Measurements from ENCODE around the gene RUFY2.
A peak's percentile ranks its signal among the peaks of the same experiment; 100 is the strongest.

Gene RUFY2

DNA sequence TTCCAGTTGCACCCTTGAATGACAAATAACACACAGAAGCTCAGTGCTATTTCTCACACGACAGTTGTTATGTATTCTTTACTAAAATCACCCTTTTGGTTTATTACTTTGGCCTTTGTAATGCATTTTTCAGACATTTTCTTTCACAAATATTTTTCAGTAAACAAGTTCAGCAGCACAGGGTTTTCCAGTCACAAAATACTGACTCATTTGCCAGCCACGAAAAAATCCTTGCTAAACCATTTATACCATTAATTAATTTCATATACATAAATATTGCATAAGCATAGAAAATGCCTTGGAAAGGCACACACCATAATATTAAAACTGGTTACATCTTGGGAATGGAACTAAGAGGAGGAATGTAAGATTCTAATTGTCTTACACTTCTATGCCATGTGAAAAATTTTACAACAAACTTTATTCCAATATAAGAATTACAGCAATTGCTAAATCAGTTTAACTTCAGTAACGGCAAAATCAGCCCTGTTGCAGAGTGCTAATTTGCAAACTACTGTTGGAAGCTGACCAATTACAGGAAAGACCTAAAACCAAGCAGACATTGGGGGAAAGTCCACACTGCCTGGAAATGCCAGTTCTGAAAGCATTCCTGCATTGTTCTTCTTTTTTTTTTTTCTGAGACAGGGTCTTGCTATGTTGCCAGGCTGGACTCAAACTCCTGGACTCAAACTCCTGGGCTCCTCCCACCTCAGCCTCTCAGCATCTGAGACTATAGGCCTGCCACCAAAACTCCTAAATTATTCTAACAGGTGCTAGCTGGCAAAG is 42.8 kb downstream of the RUFY2 start:
- DNase-seq (ENCODE audit: low read depth in 2 of 2): no peak

DNA sequence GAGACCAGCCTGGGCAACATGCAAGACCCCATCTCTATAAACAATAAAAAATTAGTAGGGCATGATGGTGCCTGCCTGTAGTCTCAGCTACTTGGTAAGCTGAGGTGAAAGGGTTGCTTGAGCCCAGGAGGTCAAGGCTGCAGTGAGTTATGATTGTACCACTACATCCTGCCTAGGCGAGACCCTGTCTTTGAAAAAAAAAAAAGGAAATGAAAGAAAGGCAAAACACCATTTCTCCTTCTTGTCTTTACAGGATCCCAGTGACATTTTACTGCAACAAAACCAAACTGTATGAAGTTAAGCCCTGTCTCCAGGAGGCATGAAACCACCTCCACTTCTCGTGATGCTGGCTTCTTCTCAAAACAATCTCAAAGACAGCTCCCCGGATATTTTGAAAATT is 44.5 kb downstream of the RUFY2 start:
- no peak for DNase-seq (ENCODE audit: low read depth in 2 of 2)

DNA sequence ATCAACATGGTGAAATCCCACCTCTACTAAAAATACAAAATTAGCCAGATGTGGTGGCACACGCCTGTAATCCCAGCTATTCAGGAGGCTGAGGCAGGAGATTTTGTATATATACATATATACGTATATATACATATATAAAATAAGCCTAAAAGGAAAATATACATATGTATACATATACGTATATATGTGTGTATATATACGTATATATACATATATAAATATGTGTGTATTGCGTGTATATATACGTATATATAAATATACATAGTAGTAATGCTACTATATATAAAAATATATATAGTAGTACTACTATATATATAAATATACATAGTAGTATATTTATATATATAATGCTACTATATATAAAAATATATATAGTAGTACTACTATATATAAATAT is 47.9 kb downstream of the RUFY2 start:
- no peak for DNase-seq (ENCODE audit: low read depth in 2 of 2)

DNA sequence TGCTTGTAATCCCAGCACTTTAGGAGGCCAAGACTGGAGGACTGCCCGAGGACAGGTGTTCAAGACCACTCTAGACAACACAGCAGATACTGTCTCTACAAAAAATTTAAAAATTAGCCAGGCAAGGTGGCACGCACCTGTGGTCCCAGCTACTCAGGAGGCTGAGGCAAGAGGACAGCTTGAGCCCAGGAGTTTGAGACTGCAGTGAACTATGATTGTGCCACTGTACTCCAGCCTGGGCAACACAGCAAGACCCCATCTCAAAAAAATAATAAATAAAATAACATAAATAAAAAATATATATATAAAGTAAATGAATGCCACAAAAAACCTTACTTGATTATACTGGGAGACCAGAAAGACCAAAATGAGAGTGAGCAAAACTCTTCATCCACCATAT is 53.5 kb downstream of the RUFY2 start:
- no peak for DNase-seq (ENCODE audit: low read depth in 2 of 2)

DNA sequence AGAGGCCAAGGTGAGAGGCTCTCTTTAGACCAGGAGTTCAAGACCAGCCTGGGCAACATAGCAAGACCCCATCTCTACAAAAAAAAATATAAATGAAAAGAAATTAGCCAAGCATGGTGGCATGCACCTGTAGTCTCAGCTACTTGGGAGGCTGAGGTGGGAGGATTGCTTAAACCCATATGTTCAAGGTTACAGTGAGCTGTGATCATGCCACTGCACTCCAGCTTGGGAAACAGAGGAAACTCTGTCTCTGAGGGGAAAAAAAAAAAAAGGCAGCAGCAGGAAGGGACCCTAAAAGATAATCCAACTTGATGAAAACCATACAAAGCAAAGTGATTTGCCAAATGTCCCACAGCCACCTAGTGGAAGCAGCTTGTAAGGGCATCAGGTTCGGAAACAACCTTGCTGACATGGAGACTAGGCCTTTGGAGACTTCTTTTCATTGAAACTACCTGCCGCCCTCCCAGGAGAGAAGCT is 58.8 kb downstream of the RUFY2 start:
- no peak for DNase-seq (ENCODE audit: low read depth in 2 of 2)

DNA sequence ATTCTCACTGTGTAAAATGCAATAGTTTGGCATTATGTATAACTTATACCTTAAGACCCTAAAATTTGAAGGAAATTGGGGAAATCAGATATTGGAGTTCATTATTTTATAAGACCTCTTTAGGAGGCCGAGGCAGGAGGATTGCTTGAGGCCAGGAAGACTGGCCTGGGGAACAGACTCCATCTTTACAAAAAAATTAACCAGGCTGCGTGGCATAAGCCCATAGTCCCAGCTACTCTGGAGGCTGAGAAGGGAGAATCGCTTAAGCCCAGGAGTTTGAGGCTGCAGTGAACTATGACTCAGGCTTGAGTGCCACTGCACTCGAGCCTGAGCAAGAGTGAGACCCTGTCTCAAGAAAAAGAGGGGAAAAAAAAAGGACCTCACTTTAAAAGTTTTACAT is 60.3 kb downstream of the RUFY2 start:
- no peak for DNase-seq (ENCODE audit: low read depth in 2 of 2)

GRCh38 chr10:68345621-68346020 is 61.5 kb downstream of the RUFY2 start:
- DNase-seq (ENCODE audit: low read depth in 2 of 2): no peak

GRCh38 chr10:68342909-68343516 is 64.1 kb downstream of the RUFY2 start:
- no peak for DNase-seq (ENCODE audit: low read depth in 2 of 2)

DNA sequence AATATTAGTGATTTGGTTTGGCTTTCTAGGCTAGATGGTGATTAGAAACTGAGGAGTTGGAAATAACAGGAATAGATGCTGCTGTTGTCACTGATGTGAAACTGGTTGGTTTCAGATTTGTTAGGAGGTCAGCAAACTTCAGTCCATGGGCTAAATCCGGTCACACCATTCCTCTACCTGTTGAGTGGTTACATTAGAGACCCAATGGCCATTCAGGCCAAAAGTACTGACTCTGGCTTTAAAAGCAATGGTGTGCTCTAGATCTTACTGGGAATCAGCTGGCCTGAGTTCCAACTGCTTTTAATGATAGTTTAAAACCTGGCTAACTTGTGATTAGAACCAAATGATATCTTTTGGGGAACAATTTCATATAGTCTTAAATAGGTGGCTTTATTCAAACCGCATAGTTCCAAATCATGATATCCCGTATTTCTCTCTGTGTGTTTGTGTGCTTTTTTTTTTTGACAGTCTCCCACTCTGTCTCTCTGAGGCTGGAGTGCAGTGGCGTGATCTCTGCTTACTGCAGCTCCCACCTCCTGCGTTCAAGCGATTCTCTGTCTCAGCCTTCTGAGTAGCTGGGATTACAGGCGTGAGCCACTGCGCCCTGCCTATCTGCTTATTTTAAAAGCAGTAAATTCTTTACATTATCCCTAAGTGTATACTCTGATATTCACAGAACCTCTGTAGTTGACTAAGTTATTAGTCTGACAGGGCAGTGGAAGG is 66.6 kb downstream of the RUFY2 start:
- no peak for DNase-seq (ENCODE audit: low read depth in 2 of 2)

- DNase-seq (ENCODE audit: low read depth in 2 of 2): no peak
These were observed 70.2 kb downstream of the RUFY2 start for GRCh38 chr10:68336754-68337351.

- DNase-seq (ENCODE audit: low read depth in 2 of 2): no peak
These were observed 72.2 kb downstream of the RUFY2 start for GRCh38 chr10:68334672-68335467.

- no peak for DNase-seq (ENCODE audit: low read depth in 2 of 2)
These were observed 73.3 kb downstream of the RUFY2 start for GRCh38 chr10:68333440-68334431.

DNA sequence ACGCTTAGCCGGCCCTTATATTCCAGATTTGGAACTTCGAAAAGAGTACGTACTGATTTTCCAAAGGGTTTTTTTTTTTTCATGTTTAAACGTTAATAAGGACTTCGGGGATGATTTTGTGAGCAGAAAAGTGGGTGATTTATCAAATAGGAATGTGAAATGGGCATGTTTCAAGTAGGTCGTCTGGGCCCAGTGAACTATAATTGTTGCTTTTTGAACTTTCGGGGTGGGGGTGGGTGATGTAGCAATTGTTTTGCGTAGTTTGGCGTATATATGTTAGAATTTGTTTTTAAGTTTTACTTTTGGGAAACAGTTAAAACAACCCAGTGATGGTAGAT is 74.0 kb downstream of the RUFY2 start:
- no peak for DNase-seq (ENCODE audit: low read depth in 2 of 2)

DNA sequence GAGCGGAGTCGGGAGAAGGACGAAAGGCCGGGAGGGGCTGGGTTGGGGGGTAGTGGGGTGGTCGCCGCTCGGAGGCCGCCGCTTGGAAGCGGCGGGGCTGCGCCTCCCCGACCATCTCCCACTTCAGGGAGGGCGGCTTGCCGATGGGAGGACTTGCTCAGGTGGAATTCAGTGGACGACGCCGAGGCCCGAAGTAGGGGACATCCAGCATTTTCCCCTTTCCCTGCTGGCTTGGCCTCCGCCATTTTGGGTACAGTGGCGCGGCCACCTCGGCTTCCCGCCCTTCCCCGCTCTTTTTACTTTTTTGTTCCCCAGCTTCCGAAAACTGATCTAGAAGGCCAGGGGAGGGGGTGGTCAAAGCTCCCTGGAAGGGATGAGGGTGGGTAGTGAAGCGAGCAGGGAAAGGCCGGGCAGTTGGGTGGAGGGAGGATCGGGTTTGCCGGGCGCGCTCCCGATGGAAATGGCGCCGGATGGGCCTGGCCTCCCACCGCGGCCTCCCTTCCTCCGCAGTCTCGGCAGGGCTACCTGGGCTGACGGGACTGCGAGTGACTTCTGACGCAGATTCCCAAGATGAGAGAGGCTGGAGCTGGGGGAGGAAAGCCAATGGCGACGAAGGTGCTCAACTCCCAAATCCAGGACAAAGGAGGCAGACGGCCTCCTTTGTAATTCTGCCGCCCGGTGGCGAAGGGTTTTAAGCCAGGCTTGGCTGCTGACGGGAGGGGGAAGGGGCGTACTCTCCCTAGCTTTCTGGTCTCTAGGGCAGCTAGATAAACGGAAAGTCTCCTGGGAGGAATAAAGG is 74.6 kb downstream of the RUFY2 start, which contains the start of gene PBLD:
TSS of gene PBLD (minus strand) at position 670 of the 799 bp plus-strand sequence. CDS start 26,084 bp downstream, outside the sequence.
- DNase-seq (ENCODE audit: low read depth in 2 of 2): peak; percentile 34 to 36

GRCh38 chr10:68331455-68332258 is 75.4 kb downstream of the RUFY2 start, which contains the start of gene HNRNPH3:
Gene HNRNPH3 (plus strand): TSS chr10:68332064. CDS start chr10:68337222, 5,158 bp downstream.
- peak; percentile 96 to 98 for DNase-seq (ENCODE audit: low read depth in 2 of 2)

DNA sequence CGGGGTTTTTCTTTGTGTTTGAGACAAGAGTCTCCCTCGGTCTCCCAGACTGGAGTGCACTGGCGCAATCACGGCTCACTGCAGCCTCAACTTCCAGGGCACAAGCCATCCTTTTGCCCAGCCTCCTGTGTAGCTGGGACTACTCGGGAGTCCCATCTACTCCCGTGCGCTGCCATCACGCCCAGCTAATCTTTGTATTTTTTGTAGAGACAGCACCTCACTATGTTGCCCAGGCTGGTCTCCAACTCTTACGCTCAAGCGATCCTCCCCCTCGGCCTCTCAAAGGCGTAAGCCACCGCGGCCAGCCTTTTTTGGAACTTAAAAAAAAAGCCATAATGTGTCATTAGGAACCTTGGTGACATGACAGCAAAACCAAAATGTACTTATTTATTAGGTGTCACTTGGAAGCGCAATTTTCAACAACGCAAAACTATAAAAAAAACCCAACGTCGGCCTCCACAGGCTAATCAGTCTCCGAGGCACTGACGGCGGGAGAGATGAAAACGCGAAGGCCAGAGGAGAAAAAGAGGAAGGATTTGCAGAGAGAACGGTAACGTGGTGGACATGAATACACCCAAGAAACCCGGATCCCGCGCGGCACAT is 76.1 kb downstream of the RUFY2 start:
- no peak for DNase-seq (ENCODE audit: low read depth in 2 of 2)

DNA sequence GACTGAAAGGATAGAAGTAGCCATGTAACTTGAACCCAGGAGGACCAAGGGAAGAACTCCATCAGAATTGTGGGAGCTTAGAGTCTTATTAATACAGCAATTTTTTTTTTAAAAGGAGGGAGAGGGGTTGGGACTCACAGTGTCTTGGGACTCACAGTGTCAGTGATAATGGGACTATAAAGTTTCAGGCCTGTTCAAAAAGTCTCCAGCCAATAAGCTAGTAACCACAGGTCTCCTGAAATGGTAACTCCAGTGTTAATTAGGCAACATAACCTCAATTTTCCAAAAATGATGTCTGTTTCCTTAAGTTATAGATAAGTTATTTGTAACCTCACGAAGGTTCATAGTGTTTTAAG is 77.6 kb downstream of the RUFY2 start:
- DNase-seq (ENCODE audit: low read depth in 2 of 2): no peak
